HUES64 (cell line): Measurements from ENCODE around the gene C1QTNF3.
"Not testable (repeated sequence)": the region's sequence is repeated elsewhere in the genome, so short reads cannot be mapped to it uniquely, and the experiment has no call there.

Experiments
- H3K27ac ChIP-seq: 2 replicates; pipeline ENCODE4 v1.7.0; 2013; ENCODE audit warnings: low read depth, low read length, inconsistent platforms
- H3K27me3 ChIP-seq: 2 replicates; pipeline ENCODE4 v1.6.1; 2013; ENCODE audit warnings: mild to moderate bottlenecking, low read length; ENCODE audit not compliant: insufficient read depth
- H3K36me3 ChIP-seq: 2 replicates; pipeline ENCODE4 v1.6.1; 2013; ENCODE audit warnings: mild to moderate bottlenecking, low read length; ENCODE audit not compliant: insufficient read depth
- H3K4me1 ChIP-seq: 2 replicates; pipeline ENCODE4 v1.6.1; 2013; ENCODE audit warnings: mild to moderate bottlenecking, low read length, moderate library complexity; ENCODE audit not compliant: insufficient read depth
- H3K4me3 ChIP-seq: 2 replicates; pipeline ENCODE4 v1.5.1; 2013; ENCODE audit warnings: mild to moderate bottlenecking, low read length, moderate library complexity
- H3K9ac ChIP-seq: 2 replicates; pipeline ENCODE4 v1.6.1; 2013; ENCODE audit warnings: mild to moderate bottlenecking, low read depth, low read length
- H3K9me3 ChIP-seq: 2 replicates; pipeline ENCODE4 v1.6.1; 2013; ENCODE audit warnings: low read depth, low read length; ENCODE audit not compliant: insufficient read depth
- WGBS: fragments of 150-250, 120-280 bp; methylation state at CpG from one replicate; pipeline ENCODE4 v1.1.7; 2013; ENCODE audit warnings: missing lambda C conversion rate; 5-methylcytosine and 5-hydroxymethylcytosine counted together

The C1QTNF3 gene

DNA sequence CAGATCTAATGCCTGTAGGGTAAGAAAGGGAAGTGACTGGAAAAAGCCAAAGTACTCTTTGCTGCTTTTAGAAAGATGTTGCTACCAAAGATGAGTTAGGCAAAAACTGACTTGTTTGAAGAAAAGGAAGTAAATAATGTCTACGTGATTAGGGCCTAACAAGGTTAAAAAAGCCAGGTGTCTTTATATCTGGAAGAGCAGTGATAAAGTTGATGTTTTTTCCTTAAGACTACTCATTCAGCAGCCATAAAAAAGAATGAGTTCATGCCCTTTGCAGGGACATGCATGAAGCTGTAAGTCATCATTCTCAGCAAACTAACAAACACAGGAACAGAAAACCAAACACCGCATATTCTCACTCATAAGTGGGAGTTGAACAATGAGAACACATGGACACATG, 21.7 kb downstream of the C1QTNF3 start:
- Histone ChIP-seq H3K36me3 (no peaks in the 10 kb centered on the region), H3K9me3 (no peaks in the 10 kb centered on the region), H3K9ac (no peak overlapping the region), H3K27me3 (no peaks in the 10 kb centered on the region), H3K27ac (no peak overlapping the region), H3K4me1 (0 out of 2 replicates have a peak, but pooled peaks cover 8% of the 10 kb centered on the region), H3K4me3 (no peak overlapping the region)
- 85% methylated on average over 2 of the region's 2 CpGs for WGBS

DNA sequence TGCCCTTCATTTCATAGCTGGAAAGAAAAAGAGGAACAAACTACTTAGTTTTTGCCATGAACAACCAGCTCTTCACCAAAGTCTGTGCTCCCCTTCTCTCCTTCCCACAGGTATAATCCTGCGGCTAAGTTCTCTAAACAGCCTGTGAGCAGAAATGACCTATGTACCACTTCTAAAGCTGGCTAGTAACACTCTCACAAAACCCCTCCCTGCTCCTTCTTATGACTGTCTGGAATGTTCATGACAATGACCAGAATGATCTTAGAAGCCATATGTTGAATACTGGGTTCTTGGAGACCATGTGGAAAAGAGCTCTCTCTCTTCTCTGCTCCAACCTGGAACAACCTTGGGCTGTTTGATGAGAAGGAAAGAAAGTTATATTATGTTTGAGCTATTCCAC, 22.3 kb downstream of the C1QTNF3 start:
- Histone ChIP-seq H3K9me3 (no peaks in the 10 kb centered on the region), H3K27ac (no peak overlapping the region), H3K4me3 (no peak overlapping the region), H3K27me3 (no peaks in the 10 kb centered on the region), H3K4me1 (0 out of 2 replicates have a peak, but pooled peaks cover 8% of the 10 kb centered on the region), H3K9ac (no peak overlapping the region), H3K36me3 (no peaks in the 10 kb centered on the region)
- WGBS: 98% methylated on average over 1 of the region's 1 CpG

DNA sequence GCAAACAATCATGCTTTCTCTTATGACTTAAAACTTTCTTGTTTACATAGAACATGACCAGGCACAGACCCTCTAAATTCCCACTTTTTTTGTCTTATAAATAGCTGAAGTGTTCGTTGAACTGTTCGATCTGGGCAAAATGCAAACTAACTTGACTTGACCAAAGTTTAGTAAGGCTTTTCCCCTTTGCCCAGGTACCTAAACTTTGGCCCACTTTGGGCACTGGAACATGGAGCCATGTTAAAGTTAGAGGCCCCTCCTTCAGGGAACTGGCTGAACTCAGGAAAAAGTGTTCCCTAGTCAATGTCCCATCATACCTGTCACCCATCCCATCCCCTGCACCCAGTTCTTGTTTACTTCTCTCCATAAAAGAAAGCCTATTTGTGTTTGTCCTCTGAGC, 25.8 kb downstream of the C1QTNF3 start:
- H3K27me3 ChIP-seq: no peaks in the 10 kb centered on the region
- no peak overlapping the region for H3K9ac ChIP-seq
- 96% methylated on average over 2 of the region's 2 CpGs for WGBS
- no peaks in the 10 kb centered on the region for H3K9me3 ChIP-seq
- H3K27ac ChIP-seq: no peak overlapping the region
- H3K4me1 ChIP-seq: no peaks in the 10 kb centered on the region
- no peak overlapping the region for H3K4me3 ChIP-seq
- no peaks in the 10 kb centered on the region for H3K36me3 ChIP-seq

DNA sequence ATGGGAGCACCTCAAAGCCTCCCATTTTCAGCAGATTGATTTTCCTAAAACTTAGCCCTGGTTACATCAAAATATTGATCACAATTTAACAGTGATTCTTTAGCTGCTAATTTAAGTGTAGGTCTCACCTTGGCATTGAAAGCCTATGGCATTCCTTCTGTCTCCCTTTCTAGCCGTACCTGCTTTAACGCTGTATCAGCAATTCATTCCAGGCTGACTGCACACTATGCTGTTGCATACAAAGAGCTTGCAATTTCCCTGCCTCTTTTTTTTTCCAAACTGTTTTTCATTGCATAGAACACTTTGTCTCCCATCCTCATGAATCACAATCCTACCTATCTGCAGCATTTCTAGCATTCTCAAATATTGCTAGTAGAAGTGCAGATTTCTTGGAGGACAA, 26.3 kb downstream of the C1QTNF3 start:
- Histone ChIP-seq H3K4me3 (no peak overlapping the region), H3K36me3 (no peaks in the 10 kb centered on the region), H3K27ac (no peak overlapping the region)

DNA sequence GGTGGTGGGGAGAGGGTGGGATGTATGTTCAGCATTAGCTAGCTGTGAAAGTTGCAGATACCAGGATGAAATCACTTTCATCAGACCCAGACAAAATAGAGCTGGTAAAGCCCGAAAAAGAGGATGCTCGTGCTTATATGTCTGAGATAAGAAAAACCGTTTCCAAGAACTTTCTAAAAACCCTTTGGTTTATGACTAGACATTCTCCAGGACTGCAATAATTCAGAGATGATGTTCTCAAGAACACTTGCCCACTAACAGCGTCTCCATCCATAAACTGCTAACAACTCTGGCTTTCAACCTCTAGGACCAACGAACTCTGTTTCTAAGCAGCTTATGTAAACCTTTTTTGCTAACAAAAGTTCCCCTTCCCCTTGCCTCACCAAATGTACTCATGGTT, 26.8 kb downstream of the C1QTNF3 start:
- Histone ChIP-seq H3K4me1 (no peaks in the 10 kb centered on the region), H3K27ac (no peak overlapping the region), H3K4me3 (no peak overlapping the region), H3K36me3 (no peaks in the 10 kb centered on the region), H3K27me3 (no peaks in the 10 kb centered on the region), H3K9me3 (no peaks in the 10 kb centered on the region), H3K9ac (no peak overlapping the region)
- WGBS: 78% methylated on average over 5 of the region's 5 CpGs

More for the DNA sequence above, 26.3 kb downstream of the C1QTNF3 start:
- H3K27me3 ChIP-seq: no peaks in the 10 kb centered on the region
- no peaks in the 10 kb centered on the region for H3K9me3 ChIP-seq
- 93% methylated on average over 2 of the region's 2 CpGs for WGBS
- no peak overlapping the region for H3K9ac ChIP-seq
- H3K4me1 ChIP-seq: no peaks in the 10 kb centered on the region

DNA sequence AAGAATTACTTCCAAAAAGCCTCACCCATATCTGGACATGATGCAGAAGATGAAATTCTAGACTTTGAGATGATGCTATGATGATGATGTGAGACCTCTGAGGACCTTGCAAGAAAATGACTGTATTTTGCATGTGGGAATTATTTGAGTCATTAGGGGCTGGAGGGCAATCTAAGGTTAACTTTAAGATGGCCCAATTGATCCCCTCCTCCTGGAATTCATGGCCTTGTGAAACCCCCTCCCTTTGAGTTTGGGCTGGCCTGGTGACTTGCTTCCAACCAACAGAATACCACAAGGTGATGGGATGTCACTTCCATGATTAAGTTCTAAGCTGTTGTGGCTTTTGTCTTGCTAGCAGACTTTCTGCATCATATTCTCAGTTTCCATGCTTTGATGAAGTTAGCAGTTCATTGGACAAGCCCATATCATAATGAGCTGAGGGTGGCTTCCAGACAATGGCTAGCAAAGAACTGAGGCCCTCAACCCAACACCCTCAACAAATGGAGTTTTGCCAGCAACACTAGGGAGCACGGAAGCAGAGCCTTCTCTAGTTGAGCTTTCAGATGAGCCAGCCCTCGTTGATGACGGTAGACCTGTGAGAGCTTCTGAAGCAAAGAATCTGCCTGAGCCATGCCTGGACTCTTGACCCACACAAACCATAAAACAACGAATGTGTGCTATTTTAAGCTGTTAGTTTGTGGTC, 27.7 kb downstream of the C1QTNF3 start:
- 92% methylated on average over 4 of the region's 4 CpGs for WGBS
- H3K9me3 ChIP-seq: no peaks in the 10 kb centered on the region
- no peaks in the 10 kb centered on the region for H3K27me3 ChIP-seq
- H3K36me3 ChIP-seq: no peaks in the 10 kb centered on the region
- H3K27ac ChIP-seq: no peak overlapping the region
- H3K4me1 ChIP-seq: no peaks in the 10 kb centered on the region
- no peak overlapping the region for H3K9ac ChIP-seq
- H3K4me3 ChIP-seq: no peak overlapping the region

DNA sequence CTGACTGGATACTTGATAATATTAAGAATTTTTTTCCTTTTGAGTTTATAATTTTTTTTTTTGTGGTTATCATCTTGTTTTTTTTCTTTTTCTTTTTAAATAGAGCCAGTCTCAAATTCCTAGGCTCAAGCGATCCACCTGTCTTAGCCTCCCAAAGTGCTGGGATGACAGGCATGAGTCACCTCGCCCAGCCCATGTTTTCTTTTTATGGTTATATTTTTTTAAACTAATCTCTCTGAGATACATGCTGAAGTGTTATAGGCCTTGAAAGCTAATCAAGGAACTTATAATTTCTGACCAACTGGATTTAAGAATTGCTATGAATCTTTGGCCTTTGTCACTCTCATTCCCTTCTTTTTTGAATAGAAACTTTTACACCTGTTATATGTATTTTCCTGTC, 28.4 kb downstream of the C1QTNF3 start:
- Histone ChIP-seq H3K27ac (no peak overlapping the region), H3K4me3 (no peak overlapping the region), H3K27me3 (no peaks in the 10 kb centered on the region), H3K4me1 (no peaks in the 10 kb centered on the region), H3K9ac (no peak overlapping the region), H3K36me3 (no peaks in the 10 kb centered on the region), H3K9me3 (no peaks in the 10 kb centered on the region)
- WGBS: 89% methylated on average over 1 of the region's 2 CpGs

DNA sequence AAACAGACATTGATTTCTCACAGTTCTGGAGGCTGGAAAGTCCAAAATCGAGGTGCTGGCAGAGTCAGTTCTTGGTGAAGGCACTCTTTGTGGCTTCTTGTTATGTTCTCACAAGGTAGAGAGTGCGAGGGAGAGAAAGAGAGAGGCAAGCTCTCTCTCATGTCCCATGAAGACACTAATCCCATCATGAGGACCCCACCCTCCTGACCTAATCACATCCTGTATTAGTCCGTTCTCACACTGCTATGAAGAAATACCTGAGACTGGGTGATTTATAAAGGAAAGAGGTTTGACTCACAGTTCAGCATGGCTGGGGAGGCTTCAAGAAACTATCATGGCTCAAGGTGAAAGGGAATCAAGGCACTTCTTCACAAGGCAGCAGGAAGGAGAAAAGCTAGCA, 29.5 kb downstream of the C1QTNF3 start:
- no peaks in the 10 kb centered on the region for H3K36me3 ChIP-seq
- H3K9ac ChIP-seq: no peak overlapping the region
- 86% methylated on average over 3 of the region's 3 CpGs for WGBS
- no peak overlapping the region for H3K27ac ChIP-seq
- H3K9me3 ChIP-seq: no peaks in the 10 kb centered on the region
- no peak overlapping the region for H3K4me3 ChIP-seq
- no peaks in the 10 kb centered on the region for H3K27me3 ChIP-seq
- H3K4me1 ChIP-seq: peaks cover 8% of the 10 kb centered on the region

DNA sequence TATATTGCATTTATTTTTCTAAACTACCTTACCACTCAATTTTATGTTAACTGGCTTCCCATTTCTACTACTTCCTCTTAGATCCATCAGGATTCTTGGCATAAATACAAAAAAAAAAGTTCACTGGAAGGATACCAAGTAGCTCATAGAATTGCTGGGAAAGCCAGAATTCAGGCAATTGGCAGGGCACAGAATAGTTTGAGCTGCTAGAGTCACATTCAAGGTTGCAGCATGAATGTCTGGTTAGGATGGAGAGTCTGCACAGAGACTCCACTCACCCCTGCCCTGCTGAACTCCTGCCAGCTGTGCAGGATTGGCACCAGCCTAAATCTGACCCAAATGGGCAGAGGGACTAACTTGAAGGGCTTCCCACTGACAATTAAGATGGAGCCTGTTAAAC, 30.2 kb downstream of the C1QTNF3 start:
- Histone ChIP-seq H3K9ac (no peak overlapping the region), H3K36me3 (no peaks in the 10 kb centered on the region), H3K4me3 (no peak overlapping the region), H3K4me1 (peaks cover 10% of the 10 kb centered on the region), H3K27ac (no peak overlapping the region), H3K9me3 (no peaks in the 10 kb centered on the region), H3K27me3 (no peaks in the 10 kb centered on the region)

DNA sequence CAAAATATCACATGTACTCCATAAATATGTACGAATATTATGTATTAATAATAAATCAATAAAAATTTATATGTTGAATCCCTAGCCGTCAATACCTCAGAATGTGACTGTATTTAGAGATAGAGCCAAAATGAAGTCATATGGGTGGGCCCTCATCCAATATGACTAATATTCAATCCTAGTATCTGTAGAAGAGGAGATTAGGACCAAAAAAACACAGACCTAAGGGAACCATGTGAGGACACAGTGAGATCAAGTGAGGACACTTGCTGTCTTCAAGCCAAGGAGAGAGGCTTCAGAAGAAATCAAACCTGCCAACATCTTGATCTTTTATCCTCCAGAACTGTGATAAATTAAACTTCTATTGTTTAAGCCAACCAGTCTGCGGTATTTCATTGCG, 31.5 kb downstream of the C1QTNF3 start:
- Histone ChIP-seq H3K9me3 (no peaks in the 10 kb centered on the region), H3K4me1 (peaks cover 15% of the 10 kb centered on the region), H3K36me3 (no peaks in the 10 kb centered on the region), H3K4me3 (no peak overlapping the region), H3K9ac (no peak overlapping the region), H3K27me3 (no peaks in the 10 kb centered on the region), H3K27ac (no peak overlapping the region)
- 93% methylated on average over 3 of the region's 4 CpGs for WGBS

DNA sequence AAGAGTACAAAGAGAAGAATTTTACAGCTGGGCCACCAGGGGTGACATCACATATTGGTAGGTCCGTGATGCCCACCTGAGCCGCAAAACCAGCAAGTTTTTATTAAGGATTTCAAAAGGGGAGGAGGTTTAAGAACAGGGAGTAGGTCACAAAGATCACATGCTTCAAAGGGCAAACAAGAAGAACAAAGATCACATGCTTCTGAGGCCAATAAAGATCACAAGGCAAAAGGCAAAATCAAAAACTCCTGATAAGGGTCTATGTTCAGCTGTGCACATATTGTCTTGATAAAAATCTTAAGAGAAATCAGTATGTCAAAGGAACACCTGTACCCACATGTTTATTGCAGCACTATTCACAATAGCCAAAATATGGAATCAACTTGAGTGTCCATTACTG, 32.9 kb downstream of the C1QTNF3 start:
- H3K4me3 ChIP-seq, H3K9me3 ChIP-seq, H3K36me3 ChIP-seq, H3K27me3 ChIP-seq, H3K27ac ChIP-seq, H3K9ac ChIP-seq: not testable (repeated sequence)
- peaks cover 15% of the 10 kb centered on the region for H3K4me1 ChIP-seq
- WGBS: 90% methylated on average over 2 of the region's 2 CpGs

DNA sequence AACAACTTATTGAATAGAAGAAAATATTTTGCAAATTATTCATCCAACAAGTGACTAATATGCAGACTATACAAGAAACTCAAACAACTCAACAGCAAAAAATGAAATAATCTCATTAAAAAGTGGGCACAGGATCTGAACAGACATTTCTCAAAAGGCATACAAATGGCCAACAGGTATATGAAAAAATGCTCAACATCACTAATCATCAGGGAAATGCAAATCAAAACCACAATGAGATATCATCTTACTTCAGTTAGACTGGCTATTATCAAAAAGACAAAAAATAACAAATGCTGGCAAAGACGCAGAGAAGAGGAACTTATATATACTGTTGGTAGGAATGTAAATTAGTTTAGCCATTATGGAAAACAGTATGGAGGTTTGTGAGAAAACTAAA, 33.4 kb downstream of the C1QTNF3 start:
- 90% methylated on average over 1 of the region's 1 CpG for WGBS
- peaks cover 9% of the 10 kb centered on the region for H3K36me3 ChIP-seq

More for the DNA sequence above, 33.4 kb downstream of the C1QTNF3 start:
- Histone ChIP-seq H3K9me3 (no peaks in the 10 kb centered on the region), H3K27me3 (no peaks in the 10 kb centered on the region), H3K4me1 (peaks cover 15% of the 10 kb centered on the region), H3K9ac (no peak overlapping the region), H3K27ac (no peak overlapping the region), H3K4me3 (no peak overlapping the region)
